Measurements from ENCODE around the gene TP53. TPM values are rescaled to one million over a fixed set of nuclear protein-coding genes. Genes with fewer than 3 reads are reported as not detected.

Gene TP53
- total RNA-seq, 4 donors from 2014 or later: 14.1 to 17.0 (median 15.4) TPM

DNA sequence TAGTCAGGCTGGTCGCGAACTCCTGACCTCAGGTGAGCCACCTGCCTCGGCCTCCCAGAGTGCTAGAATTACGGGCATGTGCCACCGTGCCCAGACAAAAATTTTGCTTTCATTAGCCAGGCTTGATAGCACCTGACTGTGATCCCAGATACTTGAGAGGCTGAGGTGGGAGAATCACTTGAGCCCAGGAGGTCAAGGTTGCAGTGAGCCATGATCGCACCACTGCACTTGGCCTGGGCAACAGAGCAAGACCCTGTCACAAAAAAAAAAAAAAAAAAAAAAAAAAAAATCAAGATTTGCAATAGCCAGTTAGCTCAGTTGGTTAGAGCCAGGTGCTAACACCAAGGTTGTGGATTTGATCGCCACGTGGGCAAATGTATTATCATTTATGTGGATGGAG lies 66.5 kb downstream of the TP53 start:
- no peaks in the 10 kb centered on the region for H3K27me3 ChIP-seq
- H3K9me3 ChIP-seq: no peaks in the 10 kb centered on the region
- peaks cover 0 to 3% of the 10 kb centered on the region in 2 donors for H3K36me3 ChIP-seq
- TF ChIP-seq POLR2A (IDR thresholded peaks at IDR 0.05): no peak
- TF ChIP-seq, protein P1, sequence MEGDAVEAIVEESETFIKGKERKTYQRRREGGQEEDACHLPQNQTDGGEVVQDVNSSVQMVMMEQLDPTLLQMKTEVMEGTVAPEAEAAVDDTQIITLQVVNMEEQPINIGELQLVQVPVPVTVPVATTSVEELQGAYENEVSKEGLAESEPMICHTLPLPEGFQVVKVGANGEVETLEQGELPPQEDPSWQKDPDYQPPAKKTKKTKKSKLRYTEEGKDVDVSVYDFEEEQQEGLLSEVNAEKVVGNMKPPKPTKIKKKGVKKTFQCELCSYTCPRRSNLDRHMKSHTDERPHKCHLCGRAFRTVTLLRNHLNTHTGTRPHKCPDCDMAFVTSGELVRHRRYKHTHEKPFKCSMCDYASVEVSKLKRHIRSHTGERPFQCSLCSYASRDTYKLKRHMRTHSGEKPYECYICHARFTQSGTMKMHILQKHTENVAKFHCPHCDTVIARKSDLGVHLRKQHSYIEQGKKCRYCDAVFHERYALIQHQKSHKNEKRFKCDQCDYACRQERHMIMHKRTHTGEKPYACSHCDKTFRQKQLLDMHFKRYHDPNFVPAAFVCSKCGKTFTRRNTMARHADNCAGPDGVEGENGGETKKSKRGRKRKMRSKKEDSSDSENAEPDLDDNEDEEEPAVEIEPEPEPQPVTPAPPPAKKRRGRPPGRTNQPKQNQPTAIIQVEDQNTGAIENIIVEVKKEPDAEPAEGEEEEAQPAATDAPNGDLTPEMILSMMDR (IDR thresholded peaks at IDR 0.05 in 4 of 5, conservative IDR thresholded peaks at IDR 0.05 in 1 of 5): no peak
- H3K27ac ChIP-seq: no peak overlapping the region
- ATAC-seq (no peak), DNase-seq (no peak)
- H3K4me1 ChIP-seq: no peaks in the 10 kb centered on the region
- intact Hi-C loops (cut with DNase I; ENCODE audit: low total_unique reads): no loop called here
- H3K4me3 ChIP-seq: no peak overlapping the region
- in situ Hi-C loops (cut with MboI; ENCODE audit: low sequenced_read_pairs in 4 of 4): no loop called here

DNA sequence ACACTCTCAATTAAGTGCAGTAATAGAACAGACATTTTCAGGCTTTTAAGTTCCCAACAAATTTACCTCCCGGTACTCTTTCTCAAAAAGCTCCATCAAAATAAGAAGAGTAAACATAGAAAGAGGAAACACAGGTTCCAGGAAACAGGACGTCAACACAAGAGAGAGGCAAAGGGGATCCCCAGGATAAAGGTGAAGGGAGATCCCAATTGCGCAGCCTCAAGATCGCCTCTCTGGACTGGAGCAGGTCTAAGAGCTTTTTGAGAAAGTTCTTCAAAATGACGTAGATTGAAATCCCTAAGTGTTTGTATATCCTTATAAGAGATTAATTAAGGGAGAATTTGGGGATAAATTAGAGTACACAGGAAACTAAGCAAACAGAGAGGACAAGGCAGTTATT lies 68.7 kb downstream of the TP53 start:
- H3K9me3 ChIP-seq: no peaks in the 10 kb centered on the region
- H3K27ac ChIP-seq: no peak overlapping the region
- TF ChIP-seq, protein P1 (IDR thresholded peaks at IDR 0.05 in 4 of 5, conservative IDR thresholded peaks at IDR 0.05 in 1 of 5): no peak
- TF ChIP-seq POLR2A (IDR thresholded peaks at IDR 0.05): no peak
- no peak overlapping the region for H3K4me3 ChIP-seq
- no peaks in the 10 kb centered on the region for H3K27me3 ChIP-seq
- DNase-seq: no peak
- in situ Hi-C loops (cut with MboI; ENCODE audit: low sequenced_read_pairs in 4 of 4): no loop called here
- H3K36me3 ChIP-seq: no peaks in the 10 kb centered on the region
- H3K4me1 ChIP-seq: peaks cover 4% of the 10 kb centered on the region in 2 donors
- intact Hi-C loops (cut with DNase I; ENCODE audit: low total_unique reads): no loop called here
- ATAC-seq: no peak

Other genes with a start within 250 kb of the TP53 start
- gene FGF11, start 248.0 kb downstream of the TP53 start, total RNA-seq: 1 to 10 TPM; 1.2 to 7.4 (median 4.1) TPM
- gene CHRNB1, start 242.4 kb downstream of the TP53 start, total RNA-seq: 100 to 1,000 TPM in 2 of 4 donors, 10 to 100 TPM in 2; 82.3 to 202 (median 101) TPM
- gene ZBTB4, start 207.9 kb downstream of the TP53 start, total RNA-seq: 10 to 100 TPM; 24.2 to 43.1 (median 31.2) TPM
- not detected for gene SLC35G6, start 206.0 kb downstream of the TP53 start, total RNA-seq
- gene POLR2A, start 203.1 kb downstream of the TP53 start, total RNA-seq: 10 to 100 TPM; 20.3 to 56.9 (median 39.3) TPM
- gene TNFSF12, start 138.4 kb downstream of the TP53 start, total RNA-seq: 10 to 100 TPM in 3 of 4 donors, 1 to 10 TPM in 1; 7.9 to 26.1 (median 16.9) TPM
- gene TNFSF13, start 128.7 kb downstream of the TP53 start, total RNA-seq: 1 to 10 TPM; 2.8 to 8.4 (median 5.0) TPM
- 10 to 100 TPM; 63.6 to 71.5 (median 68.8) TPM for gene SENP3, start 125.6 kb downstream of the TP53 start, total RNA-seq
- 10 to 100 TPM; 10.1 to 66.5 (median 20.3) TPM for gene CD68, start 107.9 kb downstream of the TP53 start, total RNA-seq
- 100 to 1,000 TPM in 2 of 4 donors, 10 to 100 TPM in 2; 55.9 to 157 (median 101) TPM for gene MPDU1, start 103.6 kb downstream of the TP53 start, total RNA-seq
- 1 to 10 TPM in 2 of 4 donors, under 1 TPM in 1, not detected in 1; 0.66 to 1.3 (median 1.1) TPM for gene SOX15, start 97.4 kb downstream of the TP53 start, total RNA-seq
- 100 to 1,000 TPM; 100 to 174 (median 140) TPM for gene FXR2, start 72.6 kb downstream of the TP53 start, total RNA-seq
- gene SAT2, start 59.7 kb downstream of the TP53 start, total RNA-seq: 10 to 100 TPM; 38.4 to 79.4 (median 60.4) TPM
- gene SHBG, start 57.4 kb downstream of the TP53 start, total RNA-seq: not detected
- gene ATP1B2, start 36.6 kb downstream of the TP53 start, total RNA-seq: under 1 TPM; 0.10 to 0.81 (median 0.21) TPM
- gene WRAP53, start 987 bp upstream of the TP53 start, total RNA-seq: 1 to 10 TPM; 2.6 to 5.8 (median 3.7) TPM
- gene EFNB3, start 17.7 kb upstream of the TP53 start, total RNA-seq: under 1 TPM in 3 of 4 donors, not detected in 1; 0.13 to 0.46 (median 0.31) TPM
- not detected for gene DNAH2, start 30.3 kb upstream of the TP53 start, total RNA-seq
- 1 to 10 TPM; 1.9 to 8.2 (median 4.4) TPM for gene KDM6B, start 146.7 kb upstream of the TP53 start, total RNA-seq
- gene TMEM88, start 167.6 kb upstream of the TP53 start, total RNA-seq: 10 to 100 TPM; 18.8 to 56.8 (median 27.9) TPM
- 100 to 1,000 TPM in 2 of 4 donors, 10 to 100 TPM in 2; 57.4 to 133 (median 96.6) TPM for gene NAA38, start 170.1 kb upstream of the TP53 start, total RNA-seq
- gene CYB5D1, start 170.5 kb upstream of the TP53 start, total RNA-seq: 10 to 100 TPM in 2 of 4 donors, 1 to 10 TPM in 2; 4.1 to 14.7 (median 9.0) TPM
- gene CHD3, start 201.3 kb upstream of the TP53 start, total RNA-seq: 1 to 10 TPM; 5.4 to 7.7 (median 6.0) TPM
- 1 to 10 TPM in 1 of 4 donors, under 1 TPM in 2, not detected in 1; 0.51 to 1.2 (median 0.62) TPM for gene RNF227, start 228.8 kb upstream of the TP53 start, total RNA-seq
- gene KCNAB3, start 242.4 kb upstream of the TP53 start, total RNA-seq: under 1 TPM in 1 of 4 donors, not detected in 3; 0.42 TPM
- 10 to 100 TPM; 19.4 to 41.7 (median 30.0) TPM for gene TRAPPC1, start 244.5 kb upstream of the TP53 start, total RNA-seq
- gene CNTROB, start 244.7 kb upstream of the TP53 start, total RNA-seq: 10 to 100 TPM in 1 of 4 donors, 1 to 10 TPM in 3; 3.6 to 14.3 (median 7.2) TPM

Measured in gastrocnemius medialis (tissue), 4 donors.